Vagina (tissue), 2 donors: ENCODE results near the gene BEND3. TPM values are rescaled to one million over a fixed set of nuclear protein-coding genes. Genes with fewer than 3 reads are reported as not detected.
"Not testable (repeated sequence)": the region's sequence is repeated elsewhere in the genome, so short reads cannot be mapped to it uniquely, and the experiment has no call there.

Source experiments
- DNase-seq, 2 donors: peaks; one replicate each; pipeline ENCODE4 v3.0.0-alpha.2; 2017; ENCODE audit errors: extremely low spot score in 2 of 2
- H3K27ac ChIP-seq: fragments of 200-600 bp; sonication (generic); one replicate; pipeline ENCODE4 v1.5.1; 2019
- H3K27me3 ChIP-seq: fragments of 200-600 bp; sonication (generic); one replicate; pipeline ENCODE4 v1.5.1; 2019
- H3K36me3 ChIP-seq, 2 donors: fragments of 200-600 bp; sonication (generic); one replicate each; pipeline ENCODE4 v1.5.1; 2017 to 2019
- H3K4me1 ChIP-seq: fragments of 200-600 bp; sonication (generic); one replicate; pipeline ENCODE4 v1.5.1; 2019
- H3K4me3 ChIP-seq, 2 donors: fragments of 200-600 bp; sonication (generic); 1 replicate in 1 of 2; 2 replicates in 1 of 2; pipeline ENCODE4 v1.5.1; 2016 to 2019
- H3K9me3 ChIP-seq: fragments of 200-600 bp; sonication (generic); one replicate; pipeline ENCODE4 v1.5.1; 2019
- POLR2A ChIP-seq, 2 donors: fragments of 450-650 bp; IDR thresholded peaks; one replicate each; pipeline ENCODE4 v1.6.1; 2017; ENCODE audit warnings: antibody characterized with exemption in 2 of 2, mild to moderate bottlenecking in 2 of 2, moderate library complexity in 2 of 2
- POLR2AphosphoS5 ChIP-seq, 2 donors: sonication (generic); formaldehyde crosslinking; IDR thresholded peaks; one replicate each; pipeline ENCODE4 v1.9.0; 2017; ENCODE audit warnings: antibody characterized with exemption in 2 of 2, mild to moderate bottlenecking in 2 of 2, low read depth in 1 of 2; ENCODE audit not compliant: insufficient read depth in 1 of 2
- intact Hi-C: fragments of 100-400 bp; cut with DNase I; formaldehyde crosslinking; loops from one replicate; pipeline ENCODE4 v1.15.1; 2023
- total RNA-seq: library from RNA; depleted of rRNA; stranded (reverse); fragments of >200 nt; gene quantifications from one replicate; pipeline ENCODE4 v1.2.3, GENCODE V29; 2016
- TF ChIP-seq, protein P1 (sequence below), 3 experiments: fragments of 450-650 bp in 2 of 3; fragments of 200-600 bp in 1 of 3; sonication (generic) in 1 of 3; IDR thresholded peaks; one replicate each; pipeline ENCODE4 v1.5.1; 2017 to 2019; ENCODE audit warnings: antibody characterized with exemption in 3 of 3, mild to moderate bottlenecking in 2 of 3, moderate library complexity in 2 of 3

BEND3 gene
- total RNA-seq, 1 donor from 2014 or later = 2.0 TPM

GRCh38 chr6:107152638-107153430 lies 37.5 kb upstream of the BEND3 start:
- Histone ChIP-seq H3K27ac (no peak overlapping the region), H3K4me1 (no peaks in the 10 kb centered on the region), H3K4me3 (no peak overlapping the region), H3K27me3 (no peaks in the 10 kb centered on the region), H3K9me3 (no peaks in the 10 kb centered on the region), H3K36me3 (no peaks in the 10 kb centered on the region)
- no peak for DNase-seq
- intact Hi-C loops = no loop called here
- no peak for TF ChIP-seq POLR2AphosphoS5 (IDR thresholded peaks at IDR 0.05; ENCODE audit: insufficient read depth in 1 of 2, low read depth in 1 of 2)
- TF ChIP-seq POLR2A (IDR thresholded peaks at IDR 0.05) = no peak
- TF ChIP-seq, protein P1, sequence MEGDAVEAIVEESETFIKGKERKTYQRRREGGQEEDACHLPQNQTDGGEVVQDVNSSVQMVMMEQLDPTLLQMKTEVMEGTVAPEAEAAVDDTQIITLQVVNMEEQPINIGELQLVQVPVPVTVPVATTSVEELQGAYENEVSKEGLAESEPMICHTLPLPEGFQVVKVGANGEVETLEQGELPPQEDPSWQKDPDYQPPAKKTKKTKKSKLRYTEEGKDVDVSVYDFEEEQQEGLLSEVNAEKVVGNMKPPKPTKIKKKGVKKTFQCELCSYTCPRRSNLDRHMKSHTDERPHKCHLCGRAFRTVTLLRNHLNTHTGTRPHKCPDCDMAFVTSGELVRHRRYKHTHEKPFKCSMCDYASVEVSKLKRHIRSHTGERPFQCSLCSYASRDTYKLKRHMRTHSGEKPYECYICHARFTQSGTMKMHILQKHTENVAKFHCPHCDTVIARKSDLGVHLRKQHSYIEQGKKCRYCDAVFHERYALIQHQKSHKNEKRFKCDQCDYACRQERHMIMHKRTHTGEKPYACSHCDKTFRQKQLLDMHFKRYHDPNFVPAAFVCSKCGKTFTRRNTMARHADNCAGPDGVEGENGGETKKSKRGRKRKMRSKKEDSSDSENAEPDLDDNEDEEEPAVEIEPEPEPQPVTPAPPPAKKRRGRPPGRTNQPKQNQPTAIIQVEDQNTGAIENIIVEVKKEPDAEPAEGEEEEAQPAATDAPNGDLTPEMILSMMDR (IDR thresholded peaks at IDR 0.05) = no peak

GRCh38 chr6:107144666-107145065 lies 29.4 kb upstream of the BEND3 start:
- DNase-seq = no peak
- no peaks in the 10 kb centered on the region for H3K36me3 ChIP-seq
- no peaks in the 10 kb centered on the region for H3K9me3 ChIP-seq
- H3K27ac ChIP-seq = no peak overlapping the region
- no peaks in the 10 kb centered on the region for H3K27me3 ChIP-seq
- no peaks in the 10 kb centered on the region for H3K4me1 ChIP-seq
- H3K4me3 ChIP-seq = no peak overlapping the region
- intact Hi-C loops = no loop called here
- TF ChIP-seq, protein P1 (IDR thresholded peaks at IDR 0.05) = no peak
- TF ChIP-seq POLR2A (IDR thresholded peaks at IDR 0.05) = no peak
- no peak for TF ChIP-seq POLR2AphosphoS5 (IDR thresholded peaks at IDR 0.05; ENCODE audit: insufficient read depth in 1 of 2, low read depth in 1 of 2)

DNA sequence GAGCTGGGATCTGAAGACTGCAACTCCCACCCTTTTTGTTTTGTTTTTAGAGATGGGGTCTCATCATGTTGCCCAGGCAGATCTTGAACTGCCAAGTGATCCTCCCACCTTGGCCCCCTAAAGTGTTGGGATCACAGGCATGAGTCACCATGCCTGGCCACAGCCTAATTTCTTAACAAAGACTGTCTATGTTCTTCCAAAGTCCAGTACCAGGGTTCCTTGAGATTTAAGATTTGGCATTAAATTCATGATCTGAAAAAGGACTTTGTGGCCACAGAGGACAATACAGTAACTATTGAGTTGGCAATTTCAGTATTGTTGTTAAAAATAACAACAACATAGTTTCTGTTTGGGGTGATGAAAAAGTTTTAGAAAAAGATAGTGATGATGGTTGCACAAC lies 28.7 kb upstream of the BEND3 start:
- no peak for DNase-seq
- no peak overlapping the region for H3K4me3 ChIP-seq
- no peaks in the 10 kb centered on the region for H3K27me3 ChIP-seq
- TF ChIP-seq POLR2A (IDR thresholded peaks at IDR 0.05) = no peak
- TF ChIP-seq, protein P1 (IDR thresholded peaks at IDR 0.05) = no peak
- no peak for TF ChIP-seq POLR2AphosphoS5 (IDR thresholded peaks at IDR 0.05; ENCODE audit: insufficient read depth in 1 of 2, low read depth in 1 of 2)
- no peak overlapping the region for H3K27ac ChIP-seq
- H3K36me3 ChIP-seq = no peaks in the 10 kb centered on the region
- intact Hi-C loops = no loop called here
- H3K9me3 ChIP-seq = no peaks in the 10 kb centered on the region
- no peaks in the 10 kb centered on the region for H3K4me1 ChIP-seq

DNA sequence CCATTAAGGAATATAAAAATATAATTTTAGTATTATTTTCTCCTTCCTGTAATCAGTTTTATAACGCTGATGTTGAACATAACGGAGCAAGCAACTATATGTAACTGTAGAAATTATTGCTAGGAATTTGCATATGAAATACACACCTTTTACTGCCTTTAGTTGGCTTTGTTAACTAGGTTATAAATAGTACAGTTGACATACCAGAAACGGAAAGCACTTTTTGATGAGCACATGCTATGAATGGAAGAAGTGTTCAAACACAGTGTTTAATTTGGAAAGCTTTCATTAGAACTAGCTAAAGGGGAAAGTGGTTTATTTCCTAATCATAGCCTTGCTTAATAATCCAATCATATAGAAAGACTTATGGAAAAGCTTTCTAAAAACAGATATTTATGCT lies 25.3 kb upstream of the BEND3 start:
- no peaks in the 10 kb centered on the region for H3K4me1 ChIP-seq
- H3K9me3 ChIP-seq = no peaks in the 10 kb centered on the region
- TF ChIP-seq POLR2A (IDR thresholded peaks at IDR 0.05) = no peak
- no peak for TF ChIP-seq POLR2AphosphoS5 (IDR thresholded peaks at IDR 0.05; ENCODE audit: insufficient read depth in 1 of 2, low read depth in 1 of 2)
- TF ChIP-seq, protein P1 (IDR thresholded peaks at IDR 0.05) = no peak
- intact Hi-C loops = no loop called here
- no peak overlapping the region for H3K27ac ChIP-seq
- H3K36me3 ChIP-seq = no peaks in the 10 kb centered on the region
- no peaks in the 10 kb centered on the region for H3K27me3 ChIP-seq
- H3K4me3 ChIP-seq = no peak overlapping the region
- no peak for DNase-seq

GRCh38 chr6:107136324-107136723 lies 21.0 kb upstream of the BEND3 start:
- H3K27ac ChIP-seq, H3K4me1 ChIP-seq, H3K4me3 ChIP-seq, intact Hi-C loops, H3K27me3 ChIP-seq, DNase-seq, H3K9me3 ChIP-seq, H3K36me3 ChIP-seq: not testable (repeated sequence)

DNA sequence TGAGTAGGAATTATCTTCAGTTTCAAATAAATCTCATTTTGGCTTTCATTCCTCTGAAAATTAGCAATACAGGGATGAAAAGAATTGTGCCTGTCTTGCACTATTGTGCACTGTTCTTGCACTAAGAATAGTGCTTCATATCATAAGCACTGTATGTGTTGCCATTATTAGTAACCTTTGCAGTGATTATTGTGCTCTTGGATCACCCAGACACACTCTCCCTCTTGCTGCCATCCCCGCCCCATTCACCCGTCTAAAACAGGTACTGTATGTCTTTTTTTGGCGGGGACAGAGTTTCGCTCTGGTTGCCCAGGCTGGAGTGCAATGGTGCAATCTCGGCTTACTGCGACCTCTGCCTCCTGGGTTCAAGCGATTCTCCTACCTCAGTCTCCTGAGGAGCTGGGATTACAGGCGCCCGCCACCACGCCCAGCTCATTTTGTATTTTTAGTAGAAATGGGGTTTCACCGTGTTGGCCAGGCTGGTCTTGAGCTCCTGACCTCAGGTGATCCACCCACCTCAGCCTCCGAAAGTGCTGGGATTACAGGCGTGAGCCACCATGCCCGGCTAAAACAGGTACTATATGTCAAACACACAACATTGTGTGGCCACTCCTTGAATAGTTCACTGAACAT lies 19.8 kb upstream of the BEND3 start:
- H3K36me3 ChIP-seq, H3K27ac ChIP-seq, intact Hi-C loops, H3K4me3 ChIP-seq, H3K27me3 ChIP-seq, H3K9me3 ChIP-seq, H3K4me1 ChIP-seq, DNase-seq: not testable (repeated sequence)
